Liver (tissue), 3 donors: ENCODE results near the gene STAMBPL1.

Source experiments
- ATF3 ChIP-seq: IDR thresholded peaks from 2 replicates; pipeline ENCODE4 v1.6.1; 2016; ENCODE audit warnings: antibody characterized with exemption
- CTCF ChIP-seq: fragments of 150-350 bp; IDR thresholded peaks from 2 replicates; pipeline ENCODE4 v1.5.1; 2017; ENCODE audit warnings: improper control_type of control experiment, low read depth, low read length; ENCODE audit not compliant: missing input control
- EGR1 ChIP-seq, 2 donors: IDR thresholded peaks; 2 replicates each; pipeline ENCODE4 v1.6.1; 2016 to 2018; ENCODE audit warnings: antibody characterized with exemption in 2 of 2, low read depth in 2 of 2
- FOXA1 ChIP-seq: IDR thresholded peaks from 2 replicates; pipeline ENCODE4 v1.6.1; 2016; ENCODE audit warnings: antibody characterized with exemption
- GABPA ChIP-seq, 2 donors: IDR thresholded peaks in 1 of 2; conservative IDR thresholded peaks in 1 of 2; 2 replicates each; pipeline ENCODE4 v1.6.1; 2016; ENCODE audit warnings: antibody characterized with exemption in 2 of 2, mild to moderate bottlenecking in 1 of 2, moderate library complexity in 1 of 2
- JUND ChIP-seq, 2 donors: IDR thresholded peaks; 2 replicates each; pipeline ENCODE4 v1.6.1; 2016; ENCODE audit warnings: antibody characterized with exemption in 2 of 2
- RAD21 ChIP-seq, 2 donors: IDR thresholded peaks; 2 replicates each; pipeline ENCODE4 v1.6.1; 2016; ENCODE audit warnings: antibody characterized with exemption in 2 of 2, mild to moderate bottlenecking in 2 of 2
- RXRA ChIP-seq, 2 donors: IDR thresholded peaks; 2 replicates each; pipeline ENCODE4 v1.6.1; 2017 to 2018; ENCODE audit warnings: antibody characterized with exemption in 2 of 2, mild to moderate bottlenecking in 1 of 2
- SP1 ChIP-seq: IDR thresholded peaks from 2 replicates; pipeline ENCODE4 v1.6.1; 2018; ENCODE audit warnings: antibody characterized with exemption, mild to moderate bottlenecking
- TAF1 ChIP-seq: conservative IDR thresholded peaks from 2 replicates; pipeline ENCODE4 v1.6.1; 2016; ENCODE audit warnings: antibody characterized with exemption, mild to moderate bottlenecking
- YY1 ChIP-seq: IDR thresholded peaks from 2 replicates; pipeline ENCODE4 v1.6.1; 2016; ENCODE audit warnings: antibody characterized with exemption, mild to moderate bottlenecking
- TF ChIP-seq, protein P1 (sequence below): IDR thresholded peaks from 2 replicates; pipeline ENCODE4 v1.6.1; 2016; ENCODE audit warnings: antibody characterized with exemption
- TF ChIP-seq, protein P2 (sequence below): IDR thresholded peaks from 2 replicates; pipeline ENCODE4 v1.6.1; 2016; ENCODE audit warnings: antibody characterized with exemption
- donor health status: healthy.
- donor health status: healthy.

GRCh38 chr10:88944813-88945212 lies 64.8 kb downstream of the STAMBPL1 start:
- no peak for TF ChIP-seq CTCF
- TF ChIP-seq SP1, result no peak
- TF ChIP-seq, protein P1, sequence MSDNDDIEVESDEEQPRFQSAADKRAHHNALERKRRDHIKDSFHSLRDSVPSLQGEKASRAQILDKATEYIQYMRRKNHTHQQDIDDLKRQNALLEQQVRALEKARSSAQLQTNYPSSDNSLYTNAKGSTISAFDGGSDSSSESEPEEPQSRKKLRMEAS, result no peak
- no peak for TF ChIP-seq JUND (IDR thresholded peaks at IDR 0.05)
- TF ChIP-seq EGR1 (IDR thresholded peaks at IDR 0.05; ENCODE audit: low read depth in 2 of 2), result no peak
- no peak for TF ChIP-seq YY1
- no peak for TF ChIP-seq RAD21 (IDR thresholded peaks at IDR 0.05)
- TF ChIP-seq GABPA (IDR thresholded peaks at IDR 0.05 in 1 of 2, conservative IDR thresholded peaks at IDR 0.05 in 1 of 2), result no peak
- no peak for TF ChIP-seq RXRA (IDR thresholded peaks at IDR 0.05)
- no peak for TF ChIP-seq ATF3
- TF ChIP-seq, protein P2, sequence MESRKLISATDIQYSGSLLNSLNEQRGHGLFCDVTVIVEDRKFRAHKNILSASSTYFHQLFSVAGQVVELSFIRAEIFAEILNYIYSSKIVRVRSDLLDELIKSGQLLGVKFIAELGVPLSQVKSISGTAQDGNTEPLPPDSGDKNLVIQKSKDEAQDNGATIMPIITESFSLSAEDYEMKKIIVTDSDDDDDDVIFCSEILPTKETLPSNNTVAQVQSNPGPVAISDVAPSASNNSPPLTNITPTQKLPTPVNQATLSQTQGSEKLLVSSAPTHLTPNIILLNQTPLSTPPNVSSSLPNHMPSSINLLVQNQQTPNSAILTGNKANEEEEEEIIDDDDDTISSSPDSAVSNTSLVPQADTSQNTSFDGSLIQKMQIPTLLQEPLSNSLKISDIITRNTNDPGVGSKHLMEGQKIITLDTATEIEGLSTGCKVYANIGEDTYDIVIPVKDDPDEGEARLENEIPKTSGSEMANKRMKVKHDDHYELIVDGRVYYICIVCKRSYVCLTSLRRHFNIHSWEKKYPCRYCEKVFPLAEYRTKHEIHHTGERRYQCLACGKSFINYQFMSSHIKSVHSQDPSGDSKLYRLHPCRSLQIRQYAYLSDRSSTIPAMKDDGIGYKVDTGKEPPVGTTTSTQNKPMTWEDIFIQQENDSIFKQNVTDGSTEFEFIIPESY, result no peak
- TF ChIP-seq TAF1, result no peak
- TF ChIP-seq FOXA1, result no peak
